ENCODE results near the gene WNT9B.

Gene WNT9B

GRCh38 chr17:46813920-46814319 lies 37.5 kb upstream of the WNT9B start:
- TF ChIP-seq TAF1 (IDR thresholded peaks at IDR 0.05; ENCODE audit: borderline replicate concordance, insufficient read depth, low read length) (no peak), REST (IDR thresholded peaks at IDR 0.05; ENCODE audit: insufficient read depth in 1 of 2, low read depth in 2 of 2, low read length in 2 of 2) (no peak), POLR2AphosphoS5 (IDR thresholded peaks at IDR 0.05; ENCODE audit: low read depth, low read length) (no peak), FOXP2 (optimal IDR thresholded peaks at IDR 0.05; ENCODE audit: borderline replicate concordance, extremely low read depth, extremely low read length, insufficient read depth) (no peak), SIN3A (IDR thresholded peaks at IDR 0.05; ENCODE audit: borderline replicate concordance, insufficient read depth, low read length) (no peak)

- TF ChIP-seq POLR2AphosphoS5 (IDR thresholded peaks at IDR 0.05; ENCODE audit: low read depth, low read length) (no peak), FOXP2 (optimal IDR thresholded peaks at IDR 0.05; ENCODE audit: borderline replicate concordance, extremely low read depth, extremely low read length, insufficient read depth) (no peak), TAF1 (IDR thresholded peaks at IDR 0.05; ENCODE audit: borderline replicate concordance, insufficient read depth, low read length) (no peak), REST (IDR thresholded peaks at IDR 0.05; ENCODE audit: insufficient read depth in 1 of 2, low read depth in 2 of 2, low read length in 2 of 2) (no peak), SIN3A (IDR thresholded peaks at IDR 0.05; ENCODE audit: borderline replicate concordance, insufficient read depth, low read length) (no peak)
These were observed 36.9 kb upstream of the WNT9B start for GRCh38 chr17:46814446-46814845.

GRCh38 chr17:46815474-46816353 lies 35.7 kb upstream of the WNT9B start:
- no peak for TF ChIP-seq FOXP2 (optimal IDR thresholded peaks at IDR 0.05; ENCODE audit: borderline replicate concordance, extremely low read depth, extremely low read length, insufficient read depth)
- TF ChIP-seq SIN3A (IDR thresholded peaks at IDR 0.05; ENCODE audit: borderline replicate concordance, insufficient read depth, low read length), result no peak
- no peak for TF ChIP-seq POLR2AphosphoS5 (IDR thresholded peaks at IDR 0.05; ENCODE audit: low read depth, low read length)
- no peak for TF ChIP-seq REST (IDR thresholded peaks at IDR 0.05; ENCODE audit: insufficient read depth in 1 of 2, low read depth in 2 of 2, low read length in 2 of 2)
- no peak for TF ChIP-seq TAF1 (IDR thresholded peaks at IDR 0.05; ENCODE audit: borderline replicate concordance, insufficient read depth, low read length)

DNA sequence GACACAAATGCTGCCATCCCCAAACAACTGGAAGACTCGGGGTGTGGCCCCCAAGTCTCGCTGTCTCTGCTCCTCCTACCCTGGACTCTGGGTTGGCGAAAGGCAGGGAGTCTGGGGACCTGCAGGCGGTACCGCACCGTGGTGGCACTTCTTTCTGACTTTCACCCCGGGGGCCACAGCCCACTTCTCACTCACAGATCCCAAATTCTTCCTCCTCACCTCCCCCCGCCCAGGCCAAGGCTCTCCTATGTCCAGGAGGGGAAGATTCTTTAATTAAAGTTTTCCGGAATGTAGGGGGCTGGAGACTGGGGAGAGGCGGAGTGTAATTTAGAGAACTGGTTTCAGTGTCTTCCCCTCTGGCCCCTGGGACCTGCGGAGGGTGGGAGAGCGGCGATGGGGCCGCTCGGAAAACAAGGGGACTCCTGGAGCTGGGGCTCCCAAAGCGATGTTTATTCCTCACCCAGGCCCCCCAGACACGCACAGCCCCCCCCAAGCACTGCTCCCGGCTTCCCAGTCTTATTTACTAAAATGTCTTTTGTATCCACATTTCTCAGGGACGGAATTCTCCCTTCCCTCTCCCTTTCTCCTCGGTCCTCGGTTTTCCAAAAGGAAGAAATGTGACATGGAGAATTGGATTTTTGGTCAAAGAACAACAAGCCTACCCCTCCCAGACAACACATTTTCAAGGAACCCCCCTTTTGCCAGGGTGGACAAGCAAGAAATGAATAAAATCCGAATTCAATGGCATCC lies 34.1 kb upstream of the WNT9B start:
- TF ChIP-seq POLR2AphosphoS5 (IDR thresholded peaks at IDR 0.05; ENCODE audit: low read depth, low read length) (no peak), TAF1 (IDR thresholded peaks at IDR 0.05; ENCODE audit: borderline replicate concordance, insufficient read depth, low read length) (no peak), FOXP2 (optimal IDR thresholded peaks at IDR 0.05; ENCODE audit: borderline replicate concordance, extremely low read depth, extremely low read length, insufficient read depth) (no peak), REST (IDR thresholded peaks at IDR 0.05; ENCODE audit: insufficient read depth in 1 of 2, low read depth in 2 of 2, low read length in 2 of 2) (no peak), SIN3A (IDR thresholded peaks at IDR 0.05; ENCODE audit: borderline replicate concordance, insufficient read depth, low read length) (no peak)
